ENCODE measurements around the gene LRRC63. TPM values are rescaled to one million over a fixed set of nuclear protein-coding genes. Genes with fewer than 3 reads are reported as not detected.

The LRRC63 gene
- total RNA-seq, 1 experiment from 2014 or later = 0.38 TPM

DNA sequence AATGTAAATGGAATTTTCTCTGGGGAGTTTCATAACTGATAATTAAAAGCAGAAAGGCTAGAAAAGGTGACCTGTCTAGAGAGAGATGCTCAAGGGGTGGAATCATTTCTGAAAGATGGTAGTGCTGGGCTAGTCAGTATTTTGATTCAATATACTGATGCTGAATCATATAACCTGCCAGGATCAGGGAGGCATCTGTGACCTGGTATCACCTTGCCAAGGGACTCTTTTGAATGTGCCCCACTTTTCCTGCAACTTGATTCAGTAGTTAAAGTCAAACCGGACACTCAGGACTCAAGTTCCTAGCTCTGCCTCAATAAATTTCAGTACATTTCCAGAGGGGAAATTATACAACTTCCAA is 45.5 kb upstream of the LRRC63 start:
- Mint-ChIP-seq H3K36me3 (ENCODE audit: insufficient read depth, unreplicated experiment) (peaks cover 5% of the 10 kb centered on the region), H3K4me3 (ENCODE audit: low read depth, unreplicated experiment) (no peak overlapping the region), H3K9me3 (ENCODE audit: low read depth, unreplicated experiment) (no peaks in the 10 kb centered on the region), H3K27me3 (ENCODE audit: unreplicated experiment) (no peaks in the 10 kb centered on the region), H3K4me1 (ENCODE audit: low read depth, unreplicated experiment) (peaks cover 20% of the 10 kb centered on the region), H3K27ac (ENCODE audit: unreplicated experiment) (no peak overlapping the region)
- DNase-seq = no peak
- intact Hi-C loops (cut with micrococcal nuclease; ENCODE audit: unreplicated experiment) = no loop called here
- CTCF ChIA-PET = no interaction called here
- BruUV-seq (replicated peaks) = no TSS peak
- TF ChIP-seq, protein P1, sequence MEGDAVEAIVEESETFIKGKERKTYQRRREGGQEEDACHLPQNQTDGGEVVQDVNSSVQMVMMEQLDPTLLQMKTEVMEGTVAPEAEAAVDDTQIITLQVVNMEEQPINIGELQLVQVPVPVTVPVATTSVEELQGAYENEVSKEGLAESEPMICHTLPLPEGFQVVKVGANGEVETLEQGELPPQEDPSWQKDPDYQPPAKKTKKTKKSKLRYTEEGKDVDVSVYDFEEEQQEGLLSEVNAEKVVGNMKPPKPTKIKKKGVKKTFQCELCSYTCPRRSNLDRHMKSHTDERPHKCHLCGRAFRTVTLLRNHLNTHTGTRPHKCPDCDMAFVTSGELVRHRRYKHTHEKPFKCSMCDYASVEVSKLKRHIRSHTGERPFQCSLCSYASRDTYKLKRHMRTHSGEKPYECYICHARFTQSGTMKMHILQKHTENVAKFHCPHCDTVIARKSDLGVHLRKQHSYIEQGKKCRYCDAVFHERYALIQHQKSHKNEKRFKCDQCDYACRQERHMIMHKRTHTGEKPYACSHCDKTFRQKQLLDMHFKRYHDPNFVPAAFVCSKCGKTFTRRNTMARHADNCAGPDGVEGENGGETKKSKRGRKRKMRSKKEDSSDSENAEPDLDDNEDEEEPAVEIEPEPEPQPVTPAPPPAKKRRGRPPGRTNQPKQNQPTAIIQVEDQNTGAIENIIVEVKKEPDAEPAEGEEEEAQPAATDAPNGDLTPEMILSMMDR (IDR thresholded peaks at IDR 0.05; ENCODE audit: unreplicated experiment) = no peak

DNA sequence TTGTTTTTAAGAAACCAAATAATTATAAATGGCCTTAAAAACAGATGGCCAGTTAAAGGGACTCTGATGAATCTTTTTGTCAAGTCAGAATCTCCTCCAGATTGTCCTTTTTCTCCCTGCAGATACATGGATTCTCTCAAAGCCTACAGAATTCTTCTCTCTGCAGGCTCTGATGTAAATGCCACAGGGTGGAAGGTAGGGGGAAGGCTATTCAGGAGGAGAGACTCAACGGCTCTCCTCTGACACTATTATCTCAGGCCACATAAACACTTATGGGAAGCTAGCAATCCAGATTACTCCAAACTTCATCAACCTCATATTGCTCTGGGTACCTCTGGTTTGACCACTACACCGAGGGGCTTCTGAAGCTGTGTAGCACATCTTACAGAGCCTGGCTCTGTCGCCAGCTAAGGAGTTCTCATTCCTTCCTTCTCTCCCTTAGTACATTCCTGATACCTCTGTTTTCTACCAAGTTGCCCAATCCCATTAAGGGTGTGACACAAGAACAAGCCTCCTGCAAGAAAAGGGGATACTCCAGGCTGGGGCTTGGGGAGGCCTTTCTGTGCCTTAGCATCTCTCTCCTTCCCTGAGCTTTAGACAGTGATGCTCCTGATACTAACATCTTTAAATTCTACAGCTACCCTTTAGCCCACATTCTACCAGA is 44.6 kb upstream of the LRRC63 start:
- no peak overlapping the region for H3K27ac Mint-ChIP-seq (ENCODE audit: unreplicated experiment)
- peaks cover 17% of the 10 kb centered on the region for H3K4me1 Mint-ChIP-seq (ENCODE audit: low read depth, unreplicated experiment)
- CTCF ChIA-PET = no interaction called here
- peaks cover 5% of the 10 kb centered on the region for H3K36me3 Mint-ChIP-seq (ENCODE audit: insufficient read depth, unreplicated experiment)
- no peaks in the 10 kb centered on the region for H3K27me3 Mint-ChIP-seq (ENCODE audit: unreplicated experiment)
- no peak overlapping the region for H3K4me3 Mint-ChIP-seq (ENCODE audit: low read depth, unreplicated experiment)
- no peaks in the 10 kb centered on the region for H3K9me3 Mint-ChIP-seq (ENCODE audit: low read depth, unreplicated experiment)
- intact Hi-C loops (cut with micrococcal nuclease; ENCODE audit: unreplicated experiment) = no loop called here
- DNase-seq = no peak
- TF ChIP-seq, protein P1 (IDR thresholded peaks at IDR 0.05; ENCODE audit: unreplicated experiment) = no peak
- BruUV-seq (replicated peaks) = no TSS peak

DNA sequence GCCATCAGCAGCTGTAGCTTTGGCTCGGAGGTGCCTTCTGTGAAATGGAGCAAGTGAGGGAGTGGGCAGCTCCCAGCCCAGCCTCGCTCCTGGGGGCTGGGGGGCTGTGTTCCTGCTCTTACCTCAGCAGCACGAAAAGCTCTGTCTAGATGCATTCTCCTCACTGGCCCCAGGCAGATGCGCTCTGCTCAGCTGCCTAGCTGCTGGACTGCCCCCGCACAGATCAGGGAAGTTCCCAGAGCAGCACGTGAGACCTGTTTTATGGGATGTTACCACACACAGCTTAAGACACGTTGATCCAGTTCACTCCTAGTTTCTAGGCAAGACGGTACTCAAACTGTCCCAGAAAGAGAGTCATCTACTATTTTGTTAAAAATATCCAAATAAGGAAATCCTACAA is 43.4 kb upstream of the LRRC63 start:
- TF ChIP-seq, protein P1 (IDR thresholded peaks at IDR 0.05; ENCODE audit: unreplicated experiment) = no peak
- no peaks in the 10 kb centered on the region for H3K9me3 Mint-ChIP-seq (ENCODE audit: low read depth, unreplicated experiment)
- H3K4me1 Mint-ChIP-seq (ENCODE audit: low read depth, unreplicated experiment) = peaks cover 23% of the 10 kb centered on the region
- H3K4me3 Mint-ChIP-seq (ENCODE audit: low read depth, unreplicated experiment) = no peak overlapping the region
- no peak overlapping the region for H3K27ac Mint-ChIP-seq (ENCODE audit: unreplicated experiment)
- no peaks in the 10 kb centered on the region for H3K27me3 Mint-ChIP-seq (ENCODE audit: unreplicated experiment)
- CTCF ChIA-PET = no interaction called here
- peaks cover 5% of the 10 kb centered on the region for H3K36me3 Mint-ChIP-seq (ENCODE audit: insufficient read depth, unreplicated experiment)
- intact Hi-C loops (cut with micrococcal nuclease; ENCODE audit: unreplicated experiment) = no loop called here
- DNase-seq = no peak
- no TSS peak for BruUV-seq (replicated peaks)

DNA sequence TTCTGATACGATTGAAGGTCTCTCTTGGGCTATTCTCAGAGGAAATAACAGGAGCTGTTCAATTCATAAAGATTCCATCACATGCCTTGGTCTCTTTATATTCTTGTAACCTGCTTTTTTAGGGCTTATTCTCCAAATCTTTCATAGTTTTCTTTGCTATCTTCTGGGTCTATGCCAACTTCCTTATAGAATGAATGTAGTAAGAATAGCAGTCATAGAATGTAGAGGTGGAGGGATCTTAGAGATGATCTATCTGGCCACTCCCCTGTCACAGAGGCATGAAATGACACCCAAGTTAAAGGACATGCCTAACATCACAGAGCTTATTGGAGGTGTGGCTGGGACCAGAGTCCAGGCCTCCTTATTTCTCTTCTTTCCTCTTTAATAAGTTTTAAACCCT is 42.9 kb upstream of the LRRC63 start:
- no peak overlapping the region for H3K27ac Mint-ChIP-seq (ENCODE audit: unreplicated experiment)
- DNase-seq = no peak
- H3K4me3 Mint-ChIP-seq (ENCODE audit: low read depth, unreplicated experiment) = no peak overlapping the region
- BruUV-seq (replicated peaks) = no TSS peak
- intact Hi-C loops (cut with micrococcal nuclease; ENCODE audit: unreplicated experiment) = no loop called here
- no peaks in the 10 kb centered on the region for H3K27me3 Mint-ChIP-seq (ENCODE audit: unreplicated experiment)
- H3K9me3 Mint-ChIP-seq (ENCODE audit: low read depth, unreplicated experiment) = no peaks in the 10 kb centered on the region
- H3K4me1 Mint-ChIP-seq (ENCODE audit: low read depth, unreplicated experiment) = peaks cover 23% of the 10 kb centered on the region
- H3K36me3 Mint-ChIP-seq (ENCODE audit: insufficient read depth, unreplicated experiment) = peaks cover 5% of the 10 kb centered on the region
- CTCF ChIA-PET = no interaction called here
- TF ChIP-seq, protein P1 (IDR thresholded peaks at IDR 0.05; ENCODE audit: unreplicated experiment) = no peak

All from Calu3 (cell line).